Mesendoderm (in vitro differentiated cells): ENCODE data around the gene NDST1.

Source experiments
- DNase-seq: peaks from one replicate; pipeline ENCODE4 v3.0.0; 2013
- H2AK5ac ChIP-seq: 2 replicates; pipeline ENCODE4 v1.6.1; 2013; ENCODE audit warnings: low read length, inconsistent platforms
- H2BK120ac ChIP-seq: 2 replicates; pipeline ENCODE4 v1.6.1; 2013; ENCODE audit warnings: low read depth, mild to moderate bottlenecking, low read length, moderate library complexity, mixed read lengths
- H2BK15ac ChIP-seq: replicated peaks from 2 replicates; pipeline ENCODE4 v1.6.1; 2013; ENCODE audit warnings: low read depth, mild to moderate bottlenecking, moderate library complexity
- H2BK5ac ChIP-seq: 2 replicates; pipeline ENCODE4 v1.6.1; 2013; ENCODE audit warnings: low read length, inconsistent platforms
- H3K18ac ChIP-seq: 2 replicates; pipeline ENCODE4 v1.6.1; 2013; ENCODE audit warnings: mild to moderate bottlenecking, low read length, mixed read lengths
- H3K23ac ChIP-seq: one replicate; pipeline ENCODE4 v1.6.1; 2013; ENCODE audit warnings: low read length
- H3K27ac ChIP-seq: 2 replicates; pipeline ENCODE4 v1.5.1; 2013; ENCODE audit warnings: low read depth, mild to moderate bottlenecking, inconsistent platforms, low read length, moderate library complexity
- H3K27me3 ChIP-seq: 2 replicates; pipeline ENCODE4 v1.6.1; 2013; ENCODE audit warnings: low read length, control low read depth, mild to moderate bottlenecking, inconsistent platforms; ENCODE audit not compliant: insufficient read depth, poor library complexity
- H3K36me3 ChIP-seq: 2 replicates; pipeline ENCODE4 v1.6.1; 2013; ENCODE audit warnings: low read length, inconsistent platforms; ENCODE audit not compliant: control insufficient read depth, insufficient read depth
- H3K4ac ChIP-seq: one replicate; pipeline ENCODE4 v1.6.1; 2013; ENCODE audit warnings: low read depth, mild to moderate bottlenecking, low read length, moderate library complexity
- H3K4me1 ChIP-seq: 2 replicates; pipeline ENCODE4 v1.6.1; 2013; ENCODE audit warnings: low read depth, low read length, inconsistent platforms; ENCODE audit not compliant: control insufficient read depth
- H3K4me2 ChIP-seq: 2 replicates; pipeline ENCODE4 v1.6.1; 2013; ENCODE audit warnings: low read length
- H3K4me3 ChIP-seq: 2 replicates; pipeline ENCODE4 v1.5.1; 2013; ENCODE audit warnings: mild to moderate bottlenecking, low read length
- H3K56ac ChIP-seq: one replicate; pipeline ENCODE4 v1.6.1; 2013; ENCODE audit warnings: low read length
- H3K79me1 ChIP-seq: 2 replicates; pipeline ENCODE4 v1.6.1; 2013; ENCODE audit warnings: low read length, inconsistent platforms
- H3K79me2 ChIP-seq: 2 replicates; pipeline ENCODE4 v1.6.1; 2013; ENCODE audit warnings: mild to moderate bottlenecking, low read length; ENCODE audit not compliant: control insufficient read depth, insufficient read depth
- H3K9ac ChIP-seq: 2 replicates; pipeline ENCODE4 v1.6.1; 2013; ENCODE audit warnings: low read length, inconsistent platforms
- H4K5ac ChIP-seq: one replicate; pipeline ENCODE4 v1.6.1; 2013; ENCODE audit warnings: low read length
- H4K8ac ChIP-seq: one replicate; pipeline ENCODE4 v1.6.1; 2013; ENCODE audit warnings: low read depth, mild to moderate bottlenecking, control low read depth, low read length, moderate library complexity
- WGBS: extraction: QIAGEN DNeasy Blood & Tissue Kit; methylation state at CpG from one replicate; pipeline ENCODE4 v1.1.7; 2013; ENCODE audit warnings: low lambda C conversion rate, missing lambda C conversion rate; ENCODE audit not compliant: insufficient coverage; ENCODE audit errors: extremely low coverage; 5-methylcytosine and 5-hydroxymethylcytosine counted together

NDST1 gene

GRCh38 chr5:150549735-150550134 lies 41.8 kb downstream of the NDST1 start:
- no peak overlapping the region for H3K4me3 ChIP-seq
- no peaks in the 10 kb centered on the region for H3K79me2 ChIP-seq
- H3K36me3 ChIP-seq: peaks cover 16% of the 10 kb centered on the region
- H3K18ac ChIP-seq: no peak overlapping the region
- no peaks in the 10 kb centered on the region for H3K4me1 ChIP-seq
- H3K4me2 ChIP-seq: no peak overlapping the region
- no CpG with 5 or more reads among the region's 1 CpG for WGBS
- no peak overlapping the region for H3K9ac ChIP-seq
- H3K56ac ChIP-seq: no peak overlapping the region
- no peak overlapping the region for H3K27ac ChIP-seq
- H2BK5ac ChIP-seq: no peak overlapping the region
- no peak overlapping the region for H3K23ac ChIP-seq
- no peak for DNase-seq
- H4K8ac ChIP-seq: no peak overlapping the region
- H3K4ac ChIP-seq: no peak overlapping the region
- no peak overlapping the region for H2BK120ac ChIP-seq
- no peak overlapping the region for H2AK5ac ChIP-seq
- no peak overlapping the region for H2BK15ac ChIP-seq
- no peaks in the 10 kb centered on the region for H3K79me1 ChIP-seq
- H4K5ac ChIP-seq: no peak overlapping the region
- H3K27me3 ChIP-seq: no peaks in the 10 kb centered on the region

GRCh38 chr5:150550286-150550685 lies 42.4 kb downstream of the NDST1 start:
- Histone ChIP-seq H3K18ac (no peak overlapping the region), H3K4me2 (no peak overlapping the region), H2BK15ac (no peak overlapping the region), H3K9ac (no peak overlapping the region), H2BK5ac (no peak overlapping the region), H3K4me1 (no peaks in the 10 kb centered on the region), H4K8ac (no peak overlapping the region), H3K56ac (no peak overlapping the region), H4K5ac (no peak overlapping the region), H2BK120ac (no peak overlapping the region), H3K23ac (no peak overlapping the region), H3K36me3 (peaks cover 15% of the 10 kb centered on the region), H3K4ac (no peak overlapping the region), H2AK5ac (no peak overlapping the region), H3K27ac (no peak overlapping the region), H3K79me2 (no peaks in the 10 kb centered on the region), H3K79me1 (no peaks in the 10 kb centered on the region), H3K4me3 (no peak overlapping the region), H3K27me3 (no peaks in the 10 kb centered on the region)
- no peak for DNase-seq
- WGBS: no CpG with 5 or more reads among the region's 8 CpGs

GRCh38 chr5:150551066-150551465 lies 43.1 kb downstream of the NDST1 start:
- H3K4me1 ChIP-seq: no peaks in the 10 kb centered on the region
- H3K4me2 ChIP-seq: no peak overlapping the region
- H3K4ac ChIP-seq: no peak overlapping the region
- H3K18ac ChIP-seq: no peak overlapping the region
- no peak overlapping the region for H3K4me3 ChIP-seq
- H3K36me3 ChIP-seq: peaks cover 10% of the 10 kb centered on the region
- no peaks in the 10 kb centered on the region for H3K27me3 ChIP-seq
- no peak overlapping the region for H2BK5ac ChIP-seq
- H3K79me2 ChIP-seq: no peaks in the 10 kb centered on the region
- no peak overlapping the region for H3K23ac ChIP-seq
- DNase-seq: no peak
- no peak overlapping the region for H3K9ac ChIP-seq
- no peak overlapping the region for H2BK120ac ChIP-seq
- no peak overlapping the region for H2AK5ac ChIP-seq
- no peak overlapping the region for H3K56ac ChIP-seq
- no peaks in the 10 kb centered on the region for H3K79me1 ChIP-seq
- H3K27ac ChIP-seq: no peak overlapping the region
- H4K8ac ChIP-seq: no peak overlapping the region
- no peak overlapping the region for H2BK15ac ChIP-seq
- no CpG with 5 or more reads among the region's 2 CpGs for WGBS
- no peak overlapping the region for H4K5ac ChIP-seq

GRCh38 chr5:150553402-150553801 lies 45.5 kb downstream of the NDST1 start:
- Histone ChIP-seq H2BK5ac (no peak overlapping the region), H4K8ac (no peak overlapping the region), H3K4me3 (no peak overlapping the region), H3K9ac (no peak overlapping the region), H2AK5ac (no peak overlapping the region), H3K27me3 (no peaks in the 10 kb centered on the region), H3K4ac (no peak overlapping the region), H2BK120ac (no peak overlapping the region), H3K79me2 (no peaks in the 10 kb centered on the region), H3K27ac (no peak overlapping the region), H3K56ac (no peak overlapping the region), H3K79me1 (no peaks in the 10 kb centered on the region), H3K18ac (no peak overlapping the region), H3K23ac (no peak overlapping the region), H2BK15ac (no peak overlapping the region), H3K36me3 (peaks cover 10% of the 10 kb centered on the region), H4K5ac (no peak overlapping the region), H3K4me2 (no peak overlapping the region), H3K4me1 (peaks cover 2% of the 10 kb centered on the region)
- no CpG with 5 or more reads among the region's 17 CpGs for WGBS
- no peak for DNase-seq

- no peaks in the 10 kb centered on the region for H3K27me3 ChIP-seq
- H3K56ac ChIP-seq: no peak overlapping the region
- no peaks in the 10 kb centered on the region for H3K79me1 ChIP-seq
- no peak overlapping the region for H3K4ac ChIP-seq
- no peak overlapping the region for H4K8ac ChIP-seq
- H3K4me1 ChIP-seq: peaks cover 2% of the 10 kb centered on the region
- no peak overlapping the region for H4K5ac ChIP-seq
- H3K9ac ChIP-seq: no peak overlapping the region
- H3K23ac ChIP-seq: no peak overlapping the region
- no peak overlapping the region for H2BK120ac ChIP-seq
- no peak overlapping the region for H3K4me2 ChIP-seq
- DNase-seq: no peak
- no peak overlapping the region for H3K18ac ChIP-seq
- H3K4me3 ChIP-seq: no peak overlapping the region
- no peak overlapping the region for H2BK5ac ChIP-seq
- no peak overlapping the region for H3K27ac ChIP-seq
- WGBS: no CpG with 5 or more reads among the region's 8 CpGs
- peaks cover 10% of the 10 kb centered on the region for H3K36me3 ChIP-seq
- H2BK15ac ChIP-seq: no peak overlapping the region
- no peaks in the 10 kb centered on the region for H3K79me2 ChIP-seq
- no peak overlapping the region for H2AK5ac ChIP-seq
Measured at GRCh38 chr5:150553911-150554310, 46.0 kb downstream of the NDST1 start.

- H3K9ac ChIP-seq: no peak overlapping the region
- H3K4me1 ChIP-seq: peaks cover 2% of the 10 kb centered on the region
- WGBS: no CpG with 5 or more reads among the region's 8 CpGs
- H3K4me2 ChIP-seq: no peak overlapping the region
- no peaks in the 10 kb centered on the region for H3K79me2 ChIP-seq
- DNase-seq: no peak
- H2AK5ac ChIP-seq: no peak overlapping the region
- no peak overlapping the region for H3K4ac ChIP-seq
- no peak overlapping the region for H4K5ac ChIP-seq
- no peak overlapping the region for H3K18ac ChIP-seq
- H3K79me1 ChIP-seq: no peaks in the 10 kb centered on the region
- no peak overlapping the region for H2BK15ac ChIP-seq
- H3K36me3 ChIP-seq: peaks cover 10% of the 10 kb centered on the region
- H2BK120ac ChIP-seq: no peak overlapping the region
- H3K23ac ChIP-seq: no peak overlapping the region
- H3K4me3 ChIP-seq: no peak overlapping the region
- H3K27me3 ChIP-seq: no peaks in the 10 kb centered on the region
- no peak overlapping the region for H2BK5ac ChIP-seq
- no peak overlapping the region for H3K27ac ChIP-seq
- H4K8ac ChIP-seq: no peak overlapping the region
- H3K56ac ChIP-seq: no peak overlapping the region
Measured at GRCh38 chr5:150554857-150555256, 46.9 kb downstream of the NDST1 start.
